ENCODE results near the gene FAM221B.

The FAM221B gene

GRCh38 chr9:35790025-35790384 is 38.5 kb downstream of the FAM221B start:
- no peak for DNase-seq

GRCh38 chr9:35789541-35789940 is 39.0 kb downstream of the FAM221B start:
- no peak for DNase-seq

- no peak for DNase-seq
Observed at GRCh38 chr9:35783418-35783817, 45.1 kb downstream of the FAM221B start.

- no peak for DNase-seq
Observed at GRCh38 chr9:35781066-35781465, 47.5 kb downstream of the FAM221B start.

- no peak for DNase-seq
Observed at GRCh38 chr9:35778496-35778895, 50.0 kb downstream of the FAM221B start.

- no peak for DNase-seq
Observed at GRCh38 chr9:35776018-35776417, 52.5 kb downstream of the FAM221B start.

- DNase-seq: no peak
Observed at GRCh38 chr9:35774907-35775635, 53.5 kb downstream of the FAM221B start.

- DNase-seq: no peak
Observed at GRCh38 chr9:35771943-35772342, 56.6 kb downstream of the FAM221B start.

GRCh38 chr9:35771534-35771933 is 57.0 kb downstream of the FAM221B start:
- no peak for DNase-seq

GRCh38 chr9:35771075-35771433 is 57.5 kb downstream of the FAM221B start:
- DNase-seq: no peak

GRCh38 chr9:35769763-35770162 is 58.8 kb downstream of the FAM221B start:
- DNase-seq: no peak

- no peak for DNase-seq
Observed at GRCh38 chr9:35767458-35767857, 61.1 kb downstream of the FAM221B start.

- DNase-seq: no peak
Observed at GRCh38 chr9:35766997-35767396, 61.5 kb downstream of the FAM221B start.
